Prostate gland (tissue), 2 donors: ENCODE measurements around the gene ABCC6. TPM values are rescaled to one million over a fixed set of nuclear protein-coding genes. Genes with fewer than 3 reads are reported as not detected.
"Not testable (repeated sequence)": the region's sequence is repeated elsewhere in the genome, so short reads cannot be mapped to it uniquely, and the experiment has no call there.

Source experiments
- DNase-seq: peaks from one replicate; pipeline ENCODE4 v3.0.0-alpha.2; 2019; ENCODE audit warnings: low spot score
- H3K27ac ChIP-seq, 2 donors: fragments of 200-600 bp; sonication (generic); 2 replicates each; pipeline ENCODE4 v1.5.1; 2017 to 2019
- H3K27me3 ChIP-seq: fragments of 200-600 bp; sonication (generic); replicated peaks from 2 replicates; pipeline ENCODE4 v1.5.1; 2019; ENCODE audit not compliant: insufficient read depth
- H3K36me3 ChIP-seq, 2 donors: fragments of 200-600 bp; sonication (generic); 1 replicate in 1 of 2; 2 replicates in 1 of 2; pipeline versions ENCODE4 v1.5.1 to v1.8.1; 2017 to 2019
- H3K4me1 ChIP-seq: fragments of 200-600 bp; sonication (generic); replicated peaks from 2 replicates; pipeline ENCODE4 v1.5.1; 2019
- H3K4me3 ChIP-seq, 2 donors: fragments of 200-600 bp; sonication (generic); 2 replicates each; pipeline ENCODE4 v1.5.1; 2017 to 2019
- H3K9me3 ChIP-seq: fragments of 200-600 bp; sonication (generic); 2 replicates; pipeline ENCODE4 v1.5.1; 2017
- POLR2AphosphoS5 ChIP-seq: sonication (generic); formaldehyde crosslinking; IDR thresholded peaks from one replicate; pipeline ENCODE4 v1.6.1; 2017; ENCODE audit warnings: antibody characterized with exemption
- WGBS: methylation state at CpG from one replicate; pipeline ENCODE4 v1.1.5; 2018; 5-methylcytosine and 5-hydroxymethylcytosine counted together
- intact Hi-C: fragments of 100-400 bp; cut with DNase I; formaldehyde crosslinking; loops from one replicate; pipeline ENCODE4 v1.14.2; 2022
- total RNA-seq, 2 donors: library from RNA; depleted of rRNA; stranded (reverse); fragments of >200 nt; gene quantifications; one replicate each; pipeline ENCODE4 v1.1.0, GENCODE V29; 2016

The ABCC6 gene
- total RNA-seq, 2 donors from 2014 or later, result 4.5 to 15.2 TPM

DNA sequence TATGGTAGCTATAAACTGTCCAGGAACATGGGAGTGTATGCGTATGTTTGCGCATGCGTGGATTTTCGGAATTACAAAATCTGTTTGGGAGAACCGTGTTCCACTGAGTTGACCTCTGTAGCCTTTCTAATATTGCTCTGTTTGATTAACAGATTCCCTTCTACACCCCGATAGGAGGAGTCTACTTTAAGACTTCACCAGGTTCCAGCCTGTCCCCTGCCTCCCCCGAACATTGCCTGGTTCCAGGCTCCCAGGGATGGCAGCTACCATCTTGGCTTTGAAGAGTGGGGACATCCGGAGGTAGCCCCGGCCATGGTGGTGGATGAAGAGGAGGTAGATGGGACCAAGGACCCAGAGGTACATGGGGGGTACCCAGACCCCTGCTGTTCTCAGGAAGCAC lies 1.9 kb downstream of the ABCC6 start:
- H3K4me3 ChIP-seq, H3K27me3 ChIP-seq, H3K36me3 ChIP-seq, H3K27ac ChIP-seq, DNase-seq, intact Hi-C loops, H3K4me1 ChIP-seq, H3K9me3 ChIP-seq: not testable (repeated sequence)
- 87% methylated on average over 4 of the region's 9 CpGs for WGBS

DNA sequence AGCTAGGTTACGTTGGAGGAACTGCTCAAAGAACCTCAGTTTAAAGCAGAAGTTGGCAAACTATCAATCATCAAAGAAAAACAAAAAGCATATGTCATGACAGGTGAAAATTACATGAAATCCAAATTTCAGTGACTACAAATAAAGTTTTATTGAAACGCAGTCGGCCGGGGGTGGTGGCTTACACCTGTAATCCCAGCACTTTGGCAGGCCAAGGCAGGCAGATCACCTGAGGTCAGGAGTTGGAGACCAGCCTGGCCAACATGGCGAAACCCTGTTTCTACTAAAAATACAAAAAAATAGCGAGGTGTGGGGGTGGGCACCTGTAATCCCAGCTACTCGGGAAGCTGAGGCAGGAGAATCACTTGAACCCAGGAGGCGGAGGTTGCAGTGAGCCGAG lies 2.8 kb downstream of the ABCC6 start:
- H3K4me1 ChIP-seq, H3K27me3 ChIP-seq, H3K27ac ChIP-seq, H3K36me3 ChIP-seq, intact Hi-C loops, H3K9me3 ChIP-seq, H3K4me3 ChIP-seq, DNase-seq: not testable (repeated sequence)
- WGBS, result 94% methylated on average over 8 of the region's 9 CpGs

DNA sequence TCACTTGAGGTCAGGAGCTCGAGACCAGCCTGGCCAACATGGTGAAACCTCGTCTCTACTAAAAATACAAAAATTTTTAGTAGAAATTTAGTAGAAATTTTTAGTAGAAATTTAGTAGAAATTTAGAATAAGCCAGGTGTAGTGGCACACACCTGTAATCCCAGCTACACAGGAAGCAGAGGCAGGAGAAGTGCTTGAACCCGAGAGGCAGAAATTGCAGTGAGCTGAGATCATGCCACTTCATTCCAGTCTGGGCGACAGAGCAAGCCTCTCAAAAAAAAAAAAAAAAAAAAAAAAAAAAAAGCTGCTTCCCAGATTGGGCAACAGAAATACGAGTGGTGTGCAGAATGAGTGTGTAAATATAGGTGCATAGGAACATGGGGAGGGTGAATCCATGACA lies 4.5 kb downstream of the ABCC6 start:
- intact Hi-C loops, H3K36me3 ChIP-seq, H3K9me3 ChIP-seq, H3K4me1 ChIP-seq, DNase-seq, H3K27me3 ChIP-seq, H3K27ac ChIP-seq, H3K4me3 ChIP-seq: not testable (repeated sequence)
- whole genome bisulfite sequencing, result 40% methylated on average over 1 of the region's 5 CpGs

DNA sequence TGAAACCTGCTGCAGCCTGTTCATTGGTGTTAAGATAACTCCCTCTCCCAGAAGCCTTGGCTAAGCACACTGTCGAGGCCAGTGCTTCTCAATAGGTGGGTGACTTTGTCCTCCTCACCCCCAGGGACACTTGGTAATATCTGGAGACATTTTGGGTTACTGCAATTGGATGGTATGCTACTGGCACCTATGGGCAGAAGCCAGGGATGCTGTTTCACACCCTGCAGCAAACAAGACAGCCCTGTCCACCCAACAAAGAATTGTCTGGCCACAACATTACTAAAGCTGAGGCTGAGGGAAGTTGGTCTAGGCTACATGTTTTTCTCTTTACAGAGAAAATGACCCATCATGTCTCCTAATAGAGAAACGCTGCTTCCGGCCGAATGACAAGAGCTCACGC lies 4.9 kb downstream of the ABCC6 start:
- WGBS, result no CpG with 5 or more reads among the region's 5 CpGs

DNA sequence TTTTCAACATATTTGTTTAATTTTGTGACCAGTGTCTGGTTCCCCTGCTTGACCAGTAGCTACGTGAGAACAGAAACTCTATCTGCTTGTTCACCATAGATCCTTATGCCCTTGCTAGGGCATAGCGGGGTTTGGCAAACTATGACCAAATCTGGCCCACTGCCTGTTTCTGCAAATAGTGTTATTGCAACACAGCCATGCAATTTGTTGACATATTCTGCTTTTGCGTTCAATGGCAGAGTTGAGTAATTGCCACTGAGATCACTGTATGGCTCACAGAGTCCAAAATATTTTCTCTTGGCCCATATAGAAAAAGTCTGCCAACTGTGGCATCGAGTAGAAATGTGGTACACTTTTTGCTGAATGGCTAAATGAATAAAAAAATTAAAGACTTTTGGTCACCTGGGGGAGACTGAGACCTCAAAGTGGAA lies 9.4 kb downstream of the ABCC6 start:
- 41% methylated on average over 2 of the region's 4 CpGs for WGBS
- H3K4me1 ChIP-seq, H3K27me3 ChIP-seq, H3K9me3 ChIP-seq, DNase-seq, H3K36me3 ChIP-seq, H3K27ac ChIP-seq, H3K4me3 ChIP-seq, intact Hi-C loops: not testable (repeated sequence)
- peak; percentile 6 for TF ChIP-seq POLR2AphosphoS5

More for the DNA sequence above, 4.9 kb downstream of the ABCC6 start:
- intact Hi-C loops, H3K27me3 ChIP-seq, H3K9me3 ChIP-seq, H3K36me3 ChIP-seq, H3K4me1 ChIP-seq, H3K4me3 ChIP-seq, DNase-seq, H3K27ac ChIP-seq: not testable (repeated sequence)

DNA sequence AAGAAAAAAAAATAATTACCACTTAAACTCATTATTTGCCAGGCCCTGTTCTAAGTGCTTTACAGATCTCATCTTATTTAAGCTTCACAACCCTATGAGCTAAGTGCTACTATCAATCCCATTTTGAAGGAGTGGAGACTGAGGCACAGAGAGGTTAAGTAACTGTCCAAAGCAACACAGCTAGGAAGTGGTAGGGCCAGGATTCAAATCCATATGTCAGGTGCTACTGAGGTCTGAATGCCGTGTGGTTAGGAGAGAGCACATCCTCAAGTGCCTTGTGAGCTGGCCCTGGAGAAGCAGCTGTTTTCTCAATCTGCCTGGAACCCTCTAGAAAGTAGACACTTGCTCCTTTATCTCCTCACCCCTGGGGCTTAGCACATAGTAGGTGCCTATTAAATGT lies 11.9 kb downstream of the ABCC6 start:
- intact Hi-C loops, H3K36me3 ChIP-seq, H3K4me3 ChIP-seq, H3K27me3 ChIP-seq, H3K27ac ChIP-seq, H3K9me3 ChIP-seq, DNase-seq, H3K4me1 ChIP-seq: not testable (repeated sequence)
- WGBS, result 81% methylated on average over 1 of the region's 1 CpG

DNA sequence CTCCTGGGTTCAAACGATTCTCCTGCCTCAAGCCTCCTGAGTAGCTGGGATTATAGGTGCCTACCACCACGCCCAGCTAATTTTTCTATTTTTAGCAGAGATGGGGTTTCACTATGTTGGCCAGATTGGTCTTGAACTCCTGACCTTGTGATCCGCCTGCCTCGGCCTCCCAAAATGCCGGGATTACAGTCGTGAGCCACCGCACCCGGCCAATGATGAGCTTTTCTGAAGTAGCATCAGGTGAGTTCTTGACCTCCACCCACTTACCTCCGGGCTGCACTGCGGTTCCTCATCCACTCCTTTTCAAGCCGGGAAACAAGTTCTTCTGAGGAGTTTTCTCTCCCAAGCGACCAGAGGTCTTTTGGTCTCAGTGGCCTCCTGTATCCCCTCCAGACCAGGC lies 14.8 kb downstream of the ABCC6 start:
- intact Hi-C loops, DNase-seq, H3K4me3 ChIP-seq, H3K36me3 ChIP-seq, H3K27ac ChIP-seq, H3K27me3 ChIP-seq, H3K9me3 ChIP-seq, H3K4me1 ChIP-seq: not testable (repeated sequence)
- 93% methylated on average over 11 of the region's 12 CpGs for WGBS

DNA sequence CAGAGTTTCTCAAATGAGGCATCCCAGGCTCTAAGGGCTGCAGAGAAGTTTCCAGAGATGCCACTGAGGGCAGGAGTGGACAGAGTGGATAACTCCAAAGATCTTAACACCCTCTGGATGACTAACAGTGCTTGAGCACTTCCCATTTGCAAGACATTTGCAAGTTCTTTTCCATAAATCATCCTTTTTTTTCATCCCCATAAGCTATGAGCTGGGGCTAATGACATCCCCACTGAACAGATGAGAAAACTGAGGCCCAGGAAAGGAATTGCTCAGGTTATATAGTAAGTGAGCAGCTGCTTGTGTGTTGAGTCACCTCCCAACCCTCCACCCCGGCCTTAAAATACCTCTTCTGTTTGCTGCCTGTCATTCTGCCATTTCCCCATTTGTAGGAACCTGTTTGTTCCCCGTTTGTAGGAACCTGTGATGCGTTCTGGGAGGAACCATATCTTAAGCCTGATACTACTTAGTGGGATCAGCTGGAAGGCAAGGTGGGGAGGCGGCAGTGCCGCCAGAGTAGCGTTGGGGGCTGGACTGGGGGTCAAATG lies 15.4 kb downstream of the ABCC6 start:
- H3K9me3 ChIP-seq, H3K4me1 ChIP-seq, intact Hi-C loops, H3K36me3 ChIP-seq, DNase-seq, H3K27ac ChIP-seq, H3K27me3 ChIP-seq, H3K4me3 ChIP-seq: not testable (repeated sequence)
- WGBS, result 64% methylated on average over 6 of the region's 6 CpGs

DNA sequence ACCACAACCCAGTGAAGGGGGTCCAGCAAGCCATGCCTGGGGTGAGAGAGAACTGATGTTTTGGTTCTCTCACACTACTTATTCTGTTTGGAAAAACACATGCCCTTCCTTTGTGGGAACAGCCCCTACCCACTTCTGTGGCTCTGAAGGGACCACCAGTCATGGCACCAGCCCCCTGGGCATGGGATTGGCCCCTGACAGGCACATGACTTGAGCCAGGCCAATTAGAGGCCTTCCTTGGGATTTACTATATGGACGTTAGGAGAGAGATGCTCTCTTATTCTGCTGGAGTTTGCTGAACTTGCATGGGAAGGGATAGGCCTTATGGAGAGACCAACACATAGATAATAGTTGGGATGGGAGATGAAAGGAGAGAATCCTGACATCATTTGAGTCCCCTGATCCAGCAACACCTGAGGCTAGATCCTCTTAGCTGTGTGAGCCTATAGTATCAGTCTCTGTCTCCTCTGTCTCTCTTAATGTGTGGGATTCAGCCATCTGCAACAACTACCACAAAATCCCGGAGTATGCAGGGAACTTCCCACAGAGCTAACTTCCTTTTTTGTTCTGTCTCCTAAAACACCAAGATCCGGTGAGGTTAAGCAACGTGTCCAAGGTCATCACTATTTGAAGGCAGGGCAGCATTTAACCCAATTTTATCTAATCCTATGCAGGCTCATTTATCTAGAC lies 16.1 kb downstream of the ABCC6 start:
- H3K36me3 ChIP-seq, DNase-seq: not testable (repeated sequence)
- 66% methylated on average over 4 of the region's 4 CpGs for WGBS

DNA sequence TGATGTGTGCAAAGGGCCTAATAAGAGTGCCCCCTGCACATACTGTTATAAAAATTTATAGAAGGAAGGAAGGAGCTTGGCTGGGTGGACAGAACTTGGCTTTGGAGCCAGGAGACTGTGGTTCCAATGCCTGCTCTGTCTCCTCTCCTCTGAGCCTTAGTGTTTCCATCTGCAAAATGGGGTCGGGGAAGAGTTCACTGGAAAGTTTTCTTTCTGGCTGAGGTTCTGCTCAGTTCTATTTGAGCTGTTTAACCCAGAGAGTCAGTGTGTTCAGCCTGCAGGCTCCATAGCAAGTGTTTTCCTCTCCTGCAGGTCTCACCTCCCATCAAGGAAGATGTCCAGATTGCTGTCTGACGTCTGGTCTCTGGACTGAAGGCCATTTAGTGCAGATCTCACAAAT lies 17.4 kb downstream of the ABCC6 start:
- H3K4me1 ChIP-seq, DNase-seq, intact Hi-C loops, H3K36me3 ChIP-seq, H3K9me3 ChIP-seq, H3K27ac ChIP-seq, H3K27me3 ChIP-seq, H3K4me3 ChIP-seq: not testable (repeated sequence)
- 97% methylated on average over 2 of the region's 2 CpGs for WGBS

More for the DNA sequence above, 16.1 kb downstream of the ABCC6 start:
- H3K27me3 ChIP-seq, H3K4me1 ChIP-seq, H3K4me3 ChIP-seq, H3K27ac ChIP-seq, H3K9me3 ChIP-seq, intact Hi-C loops: not testable (repeated sequence)

DNA sequence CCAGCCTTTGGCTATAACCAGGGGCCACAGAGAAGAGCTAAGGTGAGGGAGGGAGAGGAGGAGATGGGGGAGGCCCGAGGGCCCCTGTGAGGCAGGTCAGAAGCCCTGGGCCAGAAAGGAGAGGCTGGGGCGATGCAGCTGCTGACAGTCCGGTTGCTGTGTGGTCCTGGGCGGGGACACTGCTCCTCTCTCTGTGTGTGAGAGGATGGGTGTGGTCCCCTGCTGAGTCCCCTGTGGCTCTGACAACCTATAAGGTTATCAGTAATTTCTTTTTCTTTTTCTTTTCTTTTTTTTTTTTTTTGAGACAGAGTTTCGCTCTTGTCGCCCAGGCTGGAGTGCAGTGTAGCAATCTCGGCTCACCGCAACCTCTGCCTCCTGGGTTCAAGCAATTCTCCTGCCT lies 18.7 kb downstream of the ABCC6 start:
- DNase-seq, intact Hi-C loops, H3K27ac ChIP-seq, H3K36me3 ChIP-seq, H3K27me3 ChIP-seq, H3K9me3 ChIP-seq, H3K4me1 ChIP-seq, H3K4me3 ChIP-seq: not testable (repeated sequence)
- 84% methylated on average over 8 of the region's 8 CpGs for WGBS

DNA sequence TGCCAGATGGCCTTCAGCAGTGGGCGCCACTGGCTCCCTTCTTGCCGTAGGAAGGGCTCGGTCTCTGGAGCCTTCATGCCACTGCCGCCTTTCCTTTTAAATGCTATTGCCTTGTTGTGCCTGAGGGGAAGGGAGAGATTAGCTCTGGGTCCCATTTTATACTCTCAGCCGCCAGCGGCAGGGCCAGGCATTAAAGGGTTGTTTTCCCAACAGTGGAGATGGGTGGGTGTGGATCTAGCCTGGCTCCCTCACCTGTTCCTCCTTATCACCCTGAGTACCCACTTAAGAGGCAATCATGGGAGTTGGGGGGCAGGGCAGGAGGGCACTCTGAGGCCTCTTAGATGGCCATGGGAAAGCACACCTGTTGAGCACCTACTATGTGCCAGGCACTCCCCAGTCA lies 19.8 kb downstream of the ABCC6 start:
- intact Hi-C loops, H3K27ac ChIP-seq, DNase-seq, H3K4me3 ChIP-seq, H3K27me3 ChIP-seq, H3K36me3 ChIP-seq, H3K4me1 ChIP-seq, H3K9me3 ChIP-seq: not testable (repeated sequence)
- 83% methylated on average over 6 of the region's 6 CpGs for WGBS
